GM12874 (cell line): ENCODE results near the gene IDH3B.

Experiments
- CTCF ChIP-seq: IDR thresholded peaks from 2 replicates; pipeline ENCODE4 v1.5.1; 2011; ENCODE audit warnings: low read depth, mild to moderate bottlenecking, control low read depth, low read length, moderate library complexity; ENCODE audit not compliant: insufficient read depth

IDH3B gene

GRCh38 chr20:2617099-2617714 lies 46.8 kb downstream of the IDH3B start:
- TF ChIP-seq CTCF = no peak

- no peak for TF ChIP-seq CTCF
These were observed 47.4 kb downstream of the IDH3B start for GRCh38 chr20:2616634-2617033.

GRCh38 chr20:2612073-2612472 lies 51.9 kb downstream of the IDH3B start:
- TF ChIP-seq CTCF = no peak

GRCh38 chr20:2610941-2611720 lies 52.9 kb downstream of the IDH3B start:
- TF ChIP-seq CTCF = no peak

- TF ChIP-seq CTCF = no peak
These were observed 53.7 kb downstream of the IDH3B start for GRCh38 chr20:2610326-2610725.
